Keratinocyte (primary cell): Measurements from ENCODE around the gene PTMS. TPM values are rescaled to one million over a fixed set of nuclear protein-coding genes. Genes with fewer than 3 reads are reported as not detected.

Experiments
- DNase-seq: peaks from one replicate; pipeline ENCODE4 v3.0.0-alpha.2; 2011; ENCODE audit warnings: low read depth, missing footprints, low spot score
- FAIRE-seq: peaks from 2 replicates; lab custom pipeline; 2011; peaks lifted over from hg19 to GRCh38; lab: Jason Lieb, UNC
- H2AFZ ChIP-seq: 2 replicates; pipeline ENCODE4 v1.6.0; 2012; ENCODE audit warnings: low read length, control low read depth, inconsistent platforms; ENCODE audit not compliant: control insufficient read depth
- H3K27ac ChIP-seq: 2 replicates; pipeline ENCODE4 v1.5.1; 2011; ENCODE audit warnings: low read length; ENCODE audit not compliant: control insufficient read depth, insufficient read depth
- H3K27me3 ChIP-seq: 3 replicates; pipeline ENCODE4 v1.6.0; 2011; ENCODE audit warnings: low read length; ENCODE audit not compliant: control insufficient read depth, insufficient read depth; ENCODE audit errors: extremely low read depth
- H3K36me3 ChIP-seq, 2 experiments: 2 replicates in 1 of 2; 3 replicates in 1 of 2; pipeline ENCODE4 v1.5.1; 2011; ENCODE audit warnings: low read length in 2 of 2, mild to moderate bottlenecking in 1 of 2; ENCODE audit not compliant: control insufficient read depth in 2 of 2, insufficient read depth in 2 of 2; ENCODE audit errors: extremely low read depth in 1 of 2
- H3K4me1 ChIP-seq: 3 replicates; pipeline ENCODE4 v1.5.1; 2011; ENCODE audit warnings: low read length; ENCODE audit not compliant: control insufficient read depth, insufficient read depth; ENCODE audit errors: extremely low read depth
- H3K4me2 ChIP-seq: 3 replicates; pipeline ENCODE4 v1.6.0; 2011; ENCODE audit warnings: low read depth, low read length; ENCODE audit not compliant: control insufficient read depth, insufficient read depth; ENCODE audit errors: extremely low read depth
- H3K4me3 ChIP-seq, 3 experiments: fragments of 200-600 bp in 1 of 3; sonication (generic) in 1 of 3; 2 replicates in 2 of 3; 3 replicates in 1 of 3; pipeline ENCODE4 v1.5.1; 2011 to 2016; ENCODE audit warnings: low read length in 3 of 3, mild to moderate bottlenecking in 3 of 3, control low read depth in 2 of 3, inconsistent platforms in 1 of 3, low read depth in 1 of 3, mixed read lengths in 1 of 3, mixed run types in 1 of 3, moderate library complexity in 1 of 3; ENCODE audit not compliant: control insufficient read depth in 2 of 3, insufficient read depth in 2 of 3; ENCODE audit errors: extremely low read depth in 1 of 3
- H3K79me2 ChIP-seq: 2 replicates; pipeline ENCODE4 v1.6.0; 2012; ENCODE audit warnings: low read length; ENCODE audit not compliant: control insufficient read depth, insufficient read depth
- H3K9ac ChIP-seq: 3 replicates; pipeline ENCODE4 v1.6.0; 2011; ENCODE audit warnings: low read length; ENCODE audit not compliant: control insufficient read depth, insufficient read depth; ENCODE audit errors: extremely low read depth
- H3K9me1 ChIP-seq: 3 replicates; pipeline ENCODE4 v1.6.0; 2011; ENCODE audit warnings: low read length; ENCODE audit not compliant: control insufficient read depth, insufficient read depth; ENCODE audit errors: extremely low read depth
- H3K9me3 ChIP-seq: 2 replicates; pipeline ENCODE4 v1.5.1; 2012; ENCODE audit warnings: low read depth, low read length; ENCODE audit not compliant: control insufficient read depth
- H4K20me1 ChIP-seq: 3 replicates; pipeline ENCODE4 v1.6.0; 2011; ENCODE audit warnings: low read length; ENCODE audit not compliant: control insufficient read depth, insufficient read depth; ENCODE audit errors: extremely low read depth
- CTCF ChIP-seq, 3 experiments: IDR thresholded peaks in 1 of 3; conservative IDR thresholded peaks in 1 of 3; optimal IDR thresholded peaks in 1 of 3; 2 replicates in 2 of 3; 3 replicates in 1 of 3; pipeline versions ENCODE3 to v1.5.1; 2011; ENCODE audit warnings: low read length in 3 of 3, mild to moderate bottlenecking in 3 of 3, moderate library complexity in 2 of 3, control low read depth in 1 of 3, inconsistent platforms in 1 of 3; ENCODE audit not compliant: insufficient read depth in 2 of 3; ENCODE audit errors: extremely low read depth in 1 of 3
- EZH2 ChIP-seq: IDR thresholded peaks from one replicate; pipeline ENCODE4 v1.6.1; 2012; ENCODE audit warnings: inconsistent platforms, mild to moderate bottlenecking, low read length, moderate library complexity
- dilution Hi-C: fragments of 300-500 bp; cut with MboI; formaldehyde crosslinking; loops from one replicate; pipeline ENCODE4 v1.7.0; 2020; ENCODE audit warnings: low sequenced_read_pairs; ENCODE audit not compliant: extremely low pct_ligation_motif_present
- polyA plus RNA-seq, 5 experiments: library from polyadenylated mRNA; depleted of rRNA in 3 of 5; stranded (reverse) in 3 of 5; stranded (forward) in 1 of 5; unstranded in 1 of 5; fragments of >200 nt; gene quantifications; 1 replicate in 1 of 5; 2 replicates in 3 of 5; 3 replicates in 1 of 5; pipeline versions ENCODE4 v1.2.1 to v1.2.3, GENCODE V29; 2011 to 2012; ENCODE audit warnings: missing spikeins in 2 of 5, low read depth in 1 of 5, low replicate concordance in 1 of 5

The PTMS gene
- polyA plus RNA-seq, 1 donor (not counting 4 experiments of a cell fraction or from before 2014, with no cell fraction given), result 119 TPM

GRCh38 chr12:6751767-6752166, 14.4 kb upstream of the PTMS start:
- H3K27ac ChIP-seq, result peak overlapping the region; percentile 99
- H3K4me3 ChIP-seq, result peak overlapping the region; percentile 93 to 94 (median 94)
- peaks cover 25 to 48% of the 10 kb centered on the region in 2 experiments for H3K36me3 ChIP-seq
- peaks cover 31% of the 10 kb centered on the region for H3K79me2 ChIP-seq
- no peak for DNase-seq
- H3K9ac ChIP-seq, result peak overlapping the region; percentile 97
- H3K4me1 ChIP-seq, result peaks cover 28% of the 10 kb centered on the region
- H3K9me1 ChIP-seq, result no peaks in the 10 kb centered on the region
- H2AFZ ChIP-seq, result no peak overlapping the region
- H3K4me2 ChIP-seq, result peak overlapping the region; percentile 90
- no peaks in the 10 kb centered on the region for H3K27me3 ChIP-seq
- H3K9me3 ChIP-seq, result no peaks in the 10 kb centered on the region
- FAIRE-seq, result no peak
- H4K20me1 ChIP-seq, result peaks cover 2% of the 10 kb centered on the region
- no peak for TF ChIP-seq EZH2
- TF ChIP-seq CTCF (optimal IDR thresholded peaks at IDR 0.05 in 1 of 3, IDR thresholded peaks at IDR 0.05 in 1 of 3, conservative IDR thresholded peaks at IDR 0.05 in 1 of 3; ENCODE audit: extremely low read depth in 1 of 3, insufficient read depth in 2 of 3, low read length in 3 of 3), result no peak
- dilution Hi-C loops, result no loop called here

GRCh38 chr12:6752167-6752920, 13.8 kb upstream of the PTMS start:
- H3K27me3 ChIP-seq, result no peaks in the 10 kb centered on the region
- peak overlapping the region; percentile 97 for H3K9ac ChIP-seq
- H3K79me2 ChIP-seq, result peaks cover 31% of the 10 kb centered on the region
- no peaks in the 10 kb centered on the region for H3K9me3 ChIP-seq
- H3K4me1 ChIP-seq, result peaks cover 25% of the 10 kb centered on the region
- no peaks in the 10 kb centered on the region for H3K9me1 ChIP-seq
- no peak for DNase-seq
- TF ChIP-seq EZH2, result no peak
- peak; percentile 33 to 56 (median 40) for TF ChIP-seq CTCF (optimal IDR thresholded peaks at IDR 0.05 in 1 of 3, IDR thresholded peaks at IDR 0.05 in 1 of 3, conservative IDR thresholded peaks at IDR 0.05 in 1 of 3; ENCODE audit: extremely low read depth in 1 of 3, insufficient read depth in 2 of 3, low read length in 3 of 3)
- peak overlapping the region; percentile 84 for H2AFZ ChIP-seq
- dilution Hi-C loops, result no loop called here
- H3K36me3 ChIP-seq, result peaks cover 24 to 42% of the 10 kb centered on the region in 2 experiments
- H3K27ac ChIP-seq, result peak overlapping the region; percentile 99
- peak overlapping the region; percentile 90 for H3K4me2 ChIP-seq
- H4K20me1 ChIP-seq, result peaks cover 2% of the 10 kb centered on the region
- H3K4me3 ChIP-seq, result peak overlapping the region; percentile 93 to 94 (median 94)
- FAIRE-seq, result peak; percentile 65
